NCI-H2107 treated with DMSO at 0.1 percent for 48 hours (cell line): ENCODE measurements around the gene CARD19.
"Not testable (repeated sequence)": the region's sequence is repeated elsewhere in the genome, so short reads cannot be mapped to it uniquely, and the experiment has no call there.

Source experiments
- DNase-seq: peaks from one replicate; lab custom pipeline; 2025; ENCODE audit not compliant: unreplicated experiment; lab: John Stamatoyannopoulos, UW

CARD19 gene

DNA sequence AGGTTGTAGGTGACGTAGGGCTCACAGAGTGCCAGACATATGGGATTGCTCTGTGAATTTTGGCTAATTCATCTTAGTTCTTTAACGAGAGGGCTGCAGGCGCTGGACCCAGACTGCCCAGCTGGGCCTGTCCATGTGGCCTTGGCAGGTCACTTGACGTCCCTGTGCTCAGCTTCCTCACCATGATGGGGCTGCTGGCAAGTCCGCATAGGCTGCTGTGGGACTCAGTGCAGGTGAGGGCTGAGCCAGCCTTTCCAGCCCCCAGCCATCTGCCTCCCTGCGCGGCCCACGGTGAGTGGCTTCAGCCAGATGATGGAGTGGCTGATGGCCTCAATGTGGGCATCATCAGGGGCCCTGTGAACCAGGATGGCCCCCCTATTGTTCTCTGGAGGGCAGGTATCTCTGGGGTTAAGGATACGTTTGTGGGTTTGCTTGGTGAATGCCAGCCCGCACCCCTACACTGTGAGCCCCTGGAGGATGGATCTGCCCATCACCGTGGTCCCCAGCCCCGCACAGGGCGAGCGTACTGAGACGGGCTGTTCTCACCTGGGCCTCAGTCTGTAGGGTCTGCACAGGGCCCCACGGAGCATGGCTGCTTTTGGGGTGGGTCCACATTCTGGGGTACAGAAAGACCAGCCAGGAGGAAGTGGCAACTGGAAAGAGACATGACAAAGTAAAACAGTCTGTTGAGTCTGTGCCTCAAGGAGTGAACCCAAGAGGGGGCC is 3.7 kb downstream of the CARD19 start:
- DNase-seq = no peak

DNA sequence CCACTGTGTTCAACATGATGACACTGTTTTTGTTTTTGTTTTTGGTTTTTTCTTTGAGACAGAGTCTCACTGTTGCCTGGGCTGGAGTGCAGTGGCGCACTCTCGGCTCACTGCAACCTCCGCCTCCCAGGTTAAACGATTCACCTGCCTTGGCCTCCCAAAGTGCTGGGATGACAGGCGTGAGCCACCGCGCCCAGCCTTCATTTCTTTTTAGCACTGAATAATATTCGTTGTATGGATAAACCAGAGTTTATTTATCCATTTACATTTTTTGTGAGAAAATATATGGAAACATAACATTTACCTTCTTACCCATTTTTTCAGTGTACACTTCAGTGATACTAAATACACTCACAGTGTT is 4.2 kb downstream of the CARD19 start:
- DNase-seq = no peak

DNA sequence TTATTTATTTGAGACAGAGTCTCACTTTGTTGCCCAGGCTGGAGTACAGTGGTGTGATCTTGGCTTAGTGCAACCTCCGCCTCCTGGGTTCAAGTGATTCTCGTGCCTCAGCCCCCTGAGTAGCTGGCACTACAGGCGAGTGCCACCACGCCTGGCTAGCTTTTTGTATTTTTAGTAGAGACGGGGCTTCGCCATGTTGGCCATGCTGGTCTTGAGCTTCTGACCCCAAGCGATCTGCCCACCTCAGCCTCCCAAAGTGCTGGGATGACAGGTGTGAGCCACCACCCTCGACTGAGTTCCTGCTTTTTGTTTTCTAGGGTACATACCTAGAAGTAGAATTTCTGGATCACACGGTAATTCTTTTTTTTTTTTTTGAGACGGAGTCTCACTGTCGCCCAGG is 5.1 kb downstream of the CARD19 start:
- DNase-seq = not testable (repeated sequence)

GRCh38 chr9:93105620-93106019 is 9.6 kb downstream of the CARD19 start:
- DNase-seq = no peak

DNA sequence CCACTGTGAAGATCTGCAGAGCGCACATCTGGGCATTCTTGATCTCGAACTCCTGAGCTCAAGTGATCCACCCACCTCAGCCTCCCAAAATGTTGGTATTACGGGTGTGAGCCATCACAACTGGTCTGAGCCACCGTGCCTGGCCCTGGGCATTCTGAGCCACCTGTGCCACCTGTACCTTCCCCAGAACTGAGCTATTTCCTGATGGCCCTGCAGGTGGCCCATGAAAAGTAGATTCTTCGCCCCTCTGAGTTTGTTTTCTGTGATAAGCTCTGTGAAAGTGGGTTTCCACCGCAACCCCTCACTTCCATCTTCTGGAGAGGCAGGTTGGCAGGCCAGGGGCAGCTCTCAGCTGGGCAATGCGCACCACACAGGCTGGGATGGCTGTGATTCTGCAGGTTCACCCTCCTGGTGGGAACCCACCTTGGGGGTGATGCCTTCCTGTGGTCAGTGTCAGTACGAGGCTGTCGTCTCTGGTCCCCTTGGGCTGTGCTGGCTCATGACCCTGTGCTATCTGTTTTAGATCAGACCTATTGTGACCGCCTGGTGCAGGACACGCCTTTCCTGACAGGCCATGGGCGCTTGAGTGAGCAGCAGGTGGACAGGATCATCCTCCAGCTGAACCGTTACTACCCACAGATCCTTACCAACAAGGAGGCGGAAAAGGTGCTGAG is 11.3 kb downstream of the CARD19 start:
- no peak for DNase-seq

DNA sequence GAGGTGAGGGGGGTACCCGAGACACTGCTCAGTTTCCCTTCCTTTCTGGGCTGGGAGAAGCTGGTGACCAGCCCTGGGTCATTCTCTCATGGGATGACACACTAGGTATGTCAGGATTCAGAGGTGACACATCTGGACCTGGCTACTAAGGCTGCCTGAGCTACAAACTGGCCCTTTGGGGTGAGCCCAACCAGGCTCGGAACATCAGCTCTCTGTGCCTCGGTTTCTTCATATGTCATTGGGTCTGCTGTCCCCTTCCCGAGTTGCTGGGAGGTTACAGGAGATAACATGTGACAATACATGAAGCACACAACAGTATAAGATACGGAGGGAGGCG is 11.8 kb downstream of the CARD19 start:
- DNase-seq = no peak

GRCh38 chr9:93108291-93109041 is 12.4 kb downstream of the CARD19 start:
- DNase-seq = no peak

- no peak for DNase-seq
Observed at GRCh38 chr9:93110311-93110855, 14.4 kb downstream of the CARD19 start.

GRCh38 chr9:93111001-93111370 is 15.0 kb downstream of the CARD19 start:
- DNase-seq = no peak

GRCh38 chr9:93111371-93112115 is 15.5 kb downstream of the CARD19 start:
- no peak for DNase-seq

GRCh38 chr9:93112116-93112863 is 16.3 kb downstream of the CARD19 start:
- DNase-seq = no peak

- DNase-seq = no peak
Observed at GRCh38 chr9:93112864-93113389, 16.9 kb downstream of the CARD19 start.

DNA sequence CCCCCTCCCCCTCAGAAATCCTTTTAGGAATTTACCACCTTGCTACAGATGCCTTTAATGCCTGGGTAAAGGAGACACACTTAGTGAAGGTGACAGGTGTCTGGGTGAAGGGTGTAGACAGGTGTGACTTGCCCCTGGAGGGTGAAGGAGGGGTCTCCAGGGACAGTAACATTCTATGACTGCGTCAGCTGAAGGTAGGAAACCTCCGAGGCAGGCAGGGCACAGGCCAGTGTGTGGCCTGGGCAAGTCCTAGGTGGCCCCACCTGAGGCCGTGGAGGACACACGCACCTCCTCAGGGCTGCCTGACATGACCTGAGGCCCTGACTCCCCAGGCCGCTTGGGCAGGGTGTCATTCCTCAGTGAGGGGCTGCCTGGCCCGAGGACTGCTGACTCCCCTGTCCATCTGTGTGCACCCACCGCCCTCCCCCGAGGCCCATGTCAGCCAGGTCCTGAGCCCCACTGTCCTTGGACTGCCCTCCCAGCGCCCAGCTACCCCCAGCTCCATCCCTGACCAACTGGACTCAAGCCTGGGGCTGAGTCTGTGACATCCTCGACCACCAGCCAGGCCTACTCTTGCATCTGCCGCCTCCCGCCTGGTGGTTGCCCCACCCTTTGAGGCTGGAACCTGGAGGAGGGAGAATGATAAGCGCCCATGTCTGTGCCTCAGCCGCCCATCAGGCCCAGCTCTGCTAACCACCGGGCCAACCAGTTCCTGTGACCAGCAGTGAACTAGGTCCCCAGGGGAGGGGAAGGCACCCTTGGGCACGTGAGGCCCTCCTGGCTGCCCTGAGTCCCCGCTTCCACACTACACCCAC is 18.4 kb downstream of the CARD19 start:
- DNase-seq = no peak

GRCh38 chr9:93114984-93115335 is 18.9 kb downstream of the CARD19 start:
- DNase-seq = no peak

GRCh38 chr9:93115486-93116071 is 19.6 kb downstream of the CARD19 start:
- DNase-seq = no peak

DNA sequence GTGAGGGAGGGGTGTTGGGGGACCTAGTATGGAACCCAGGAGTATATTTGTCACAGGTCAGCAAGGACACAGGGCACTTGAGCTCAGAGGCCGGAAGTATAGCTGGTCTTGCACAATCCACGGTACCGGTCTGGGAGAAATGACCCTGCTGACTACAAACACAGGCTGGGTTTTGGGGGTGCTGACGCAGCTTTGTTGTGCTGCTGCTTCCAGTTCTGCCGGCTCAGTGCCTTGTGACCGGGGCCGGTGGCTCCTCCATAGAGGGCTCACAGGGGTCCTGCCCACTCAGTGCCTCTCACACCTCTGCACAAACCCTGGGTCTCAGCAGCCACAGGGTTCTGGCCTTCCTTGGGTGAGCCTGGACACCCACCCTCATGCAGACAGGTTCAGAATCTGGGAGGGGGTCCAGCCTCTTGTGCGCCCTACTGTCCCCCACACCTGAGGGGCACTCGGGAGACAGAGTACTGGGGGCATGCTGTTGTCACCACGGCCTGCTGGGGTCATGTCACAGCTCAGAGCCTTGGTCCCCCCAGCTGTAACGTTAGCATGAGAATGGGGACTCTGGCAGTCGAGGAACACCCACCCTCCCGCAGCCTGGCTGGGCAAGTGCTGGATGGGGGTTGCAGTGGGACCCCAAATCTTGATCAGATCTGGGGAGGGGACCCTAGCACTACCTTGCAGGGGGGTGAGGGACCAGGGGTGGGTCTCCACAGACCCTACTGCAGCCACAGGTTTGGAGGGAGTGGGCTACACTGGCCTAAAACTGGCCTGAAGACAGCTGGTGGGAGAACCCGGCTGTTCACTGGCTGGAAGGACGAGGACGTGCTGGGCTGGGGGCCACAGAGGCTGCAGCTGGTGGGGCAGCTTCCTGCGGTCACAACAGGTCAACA is 20.3 kb downstream of the CARD19 start:
- DNase-seq = no peak

- not testable (repeated sequence) for DNase-seq
Observed at GRCh38 chr9:93117521-93117920, 21.5 kb downstream of the CARD19 start.
